HG02642 (cell line): ENCODE data around the gene HSD11B2.

Experiments used
- ATAC-seq: cut with Tn5 transposase; IDR thresholded peaks from one replicate; pipeline ENCODE4 v1.9.1; 2021; ENCODE audit warnings: mild to moderate bottlenecking; ENCODE audit not compliant: unreplicated experiment, poor library complexity

HSD11B2 gene

DNA sequence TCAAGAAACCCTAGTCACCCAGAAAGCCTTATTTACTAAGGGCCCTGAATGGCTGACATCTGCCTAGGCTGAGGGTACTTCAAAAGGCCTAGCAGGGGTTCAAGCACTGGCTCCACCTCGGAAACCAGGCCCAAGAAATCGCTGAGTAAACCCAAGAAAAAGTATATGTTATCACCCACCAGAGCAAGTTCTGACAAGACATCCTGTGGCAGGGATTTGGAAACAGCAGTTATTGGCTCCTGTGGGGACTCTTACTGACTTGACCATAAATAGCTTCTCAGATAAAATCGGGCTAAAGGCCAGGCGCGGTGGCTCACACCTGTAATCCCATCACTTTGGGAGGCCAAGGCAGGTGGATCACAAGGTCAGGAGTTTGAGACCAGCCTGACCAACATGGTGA lies 37.8 kb downstream of the HSD11B2 start:
- no peak for ATAC-seq

DNA sequence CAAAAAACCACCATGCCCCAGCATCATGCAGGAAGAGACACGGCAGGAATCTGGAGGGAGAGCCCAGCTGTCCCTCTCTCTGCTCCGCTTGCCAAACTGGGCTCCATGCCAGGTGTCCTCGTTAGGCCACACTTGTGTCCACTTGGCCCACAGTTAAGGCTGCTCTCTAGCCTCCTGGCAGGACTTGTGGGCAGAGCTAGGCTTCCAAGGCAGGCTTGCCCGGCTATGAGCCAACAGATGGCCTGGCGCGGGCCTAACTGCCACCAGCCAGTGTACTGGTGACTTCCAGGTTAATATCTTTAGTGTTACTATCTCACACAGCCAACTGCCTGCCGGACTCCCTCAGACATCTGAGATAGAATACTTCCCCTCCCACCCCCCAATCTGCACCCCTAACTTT lies 39.4 kb downstream of the HSD11B2 start:
- ATAC-seq, result no peak

DNA sequence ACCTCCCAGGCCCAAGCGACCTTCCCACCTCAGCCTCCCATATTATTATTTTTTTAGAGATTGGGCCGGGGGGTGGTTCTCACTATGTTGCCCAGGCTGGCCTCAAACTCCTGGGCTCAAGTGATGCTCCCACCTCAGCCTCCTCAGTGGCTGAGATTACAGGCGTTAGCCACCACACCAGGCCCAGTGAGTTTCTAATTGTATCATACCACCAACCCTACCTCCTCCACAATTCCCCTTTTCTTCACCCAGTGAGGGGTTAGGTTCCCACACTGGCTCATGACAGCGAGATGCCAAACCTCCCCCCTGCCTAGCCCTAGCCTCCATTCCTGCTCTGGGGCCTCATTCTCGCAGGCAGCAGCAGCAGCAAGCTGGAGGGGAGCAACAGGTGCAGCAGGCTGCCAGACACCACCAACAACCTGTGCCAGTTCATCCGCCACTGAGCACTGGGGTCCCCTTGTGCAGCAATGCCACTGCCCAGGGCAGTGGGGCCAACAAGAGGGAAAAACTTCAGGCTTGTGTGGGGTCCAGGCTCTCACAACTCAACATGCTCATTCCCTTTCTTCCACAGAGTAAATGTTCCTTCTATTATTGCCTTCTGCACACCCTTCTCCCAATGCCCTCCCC lies 41.0 kb downstream of the HSD11B2 start:
- no peak for ATAC-seq

- no peak for ATAC-seq
Measured at GRCh38 chr16:67474551-67475455, 43.9 kb downstream of the HSD11B2 start.

DNA sequence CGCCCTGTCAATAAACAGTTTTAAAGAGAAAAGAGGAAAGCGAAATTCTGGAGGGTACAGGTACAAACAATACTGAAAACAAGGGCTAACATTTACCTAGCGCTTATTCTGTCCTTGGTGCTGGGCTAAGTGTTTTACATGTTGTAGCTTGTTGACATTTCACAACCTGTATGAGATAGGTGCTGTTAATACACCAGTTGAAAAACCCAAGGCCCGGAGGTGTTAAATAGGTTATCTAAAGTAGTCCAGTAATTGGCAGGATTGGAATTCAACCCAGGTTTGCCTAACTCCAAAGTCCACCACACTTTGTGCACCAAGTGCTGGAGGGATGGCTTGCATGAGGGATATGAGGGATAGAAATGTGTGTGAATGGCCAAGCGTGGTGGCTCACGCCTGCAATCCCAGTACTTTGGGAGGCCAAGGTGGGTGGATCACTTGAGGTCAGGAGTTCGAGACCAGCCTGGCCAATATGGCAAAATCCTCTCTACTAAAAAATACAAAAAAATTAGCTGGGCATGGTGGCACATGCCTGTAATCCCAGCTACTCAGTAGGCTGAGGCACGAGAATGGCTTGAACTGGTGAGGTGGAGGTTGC lies 47.1 kb downstream of the HSD11B2 start:
- ATAC-seq, result no peak

GRCh38 chr16:67480833-67481560 lies 50.1 kb downstream of the HSD11B2 start, which contains the start of gene ATP6V0D1:
TSS of gene ATP6V0D1 (minus strand) at chr16:67481157. CDS start at chr16:67481086, 71 bp downstream.
- ATAC-seq, result peak; percentile 95

DNA sequence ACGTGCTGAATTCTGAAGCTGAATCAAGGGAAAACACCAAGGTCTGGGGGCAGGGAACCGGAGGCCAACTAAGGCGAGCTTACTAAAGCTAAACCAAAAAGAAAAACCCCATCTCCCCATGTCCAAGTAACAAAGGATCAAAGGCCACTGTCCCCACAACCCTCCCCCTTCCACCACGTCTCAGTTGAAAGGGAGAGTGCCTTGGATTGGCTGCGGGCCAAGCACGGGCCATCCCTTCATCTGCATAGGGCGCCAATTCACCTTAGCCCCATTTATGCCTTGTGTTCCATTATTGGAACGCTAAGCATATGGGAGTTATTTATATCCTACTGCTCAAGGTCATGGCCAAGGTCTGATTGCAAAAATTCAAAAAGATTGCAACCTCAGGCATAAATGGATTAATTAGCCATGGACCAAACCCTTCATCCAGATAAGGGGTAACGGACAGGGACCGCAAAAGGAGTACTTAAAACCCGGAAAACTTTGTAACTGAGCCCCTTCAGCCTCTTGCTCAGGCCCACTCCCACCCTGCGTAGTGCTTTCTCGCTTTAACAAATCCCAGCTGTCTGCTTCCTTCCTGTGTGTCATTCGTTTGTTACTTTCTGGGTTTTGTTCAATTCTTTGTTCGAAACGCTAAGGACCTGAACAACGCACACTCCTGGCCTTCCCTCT lies 50.8 kb downstream of the HSD11B2 start:
- peak; percentile 3 for ATAC-seq

DNA sequence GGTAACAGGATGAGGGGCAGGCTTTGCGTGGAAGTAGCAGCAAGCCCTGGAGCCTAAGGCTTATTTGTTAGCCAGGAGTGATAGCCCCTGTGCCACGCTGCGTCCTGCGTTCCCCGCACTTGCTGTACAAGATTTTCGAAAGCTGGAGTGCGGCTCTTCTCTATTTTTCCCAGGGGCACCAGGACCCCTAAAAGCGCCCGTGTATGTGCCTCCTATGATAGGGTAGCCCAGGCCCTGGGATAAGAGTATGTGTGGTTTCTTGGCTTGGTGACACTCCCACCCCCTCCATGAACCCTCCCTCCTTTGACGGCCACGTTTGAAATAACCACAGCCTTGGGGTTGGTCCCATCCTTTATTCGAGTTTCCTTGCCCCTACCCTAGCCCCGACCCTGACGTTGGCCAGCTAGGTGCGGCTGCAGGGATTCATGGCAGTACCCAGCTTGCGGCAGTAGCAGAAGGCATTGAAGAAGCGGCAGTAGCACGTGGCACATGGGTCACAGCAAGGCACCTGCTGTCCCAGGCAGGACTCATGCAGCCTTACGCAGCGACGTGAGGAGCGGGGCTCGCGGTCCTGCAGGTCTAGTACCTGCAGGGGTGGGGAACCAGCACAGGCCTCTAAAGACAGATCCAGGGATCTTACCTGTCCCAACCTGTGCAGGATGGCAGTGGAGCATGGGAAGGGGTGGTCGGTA lies 51.5 kb downstream of the HSD11B2 start:
- no peak for ATAC-seq

DNA sequence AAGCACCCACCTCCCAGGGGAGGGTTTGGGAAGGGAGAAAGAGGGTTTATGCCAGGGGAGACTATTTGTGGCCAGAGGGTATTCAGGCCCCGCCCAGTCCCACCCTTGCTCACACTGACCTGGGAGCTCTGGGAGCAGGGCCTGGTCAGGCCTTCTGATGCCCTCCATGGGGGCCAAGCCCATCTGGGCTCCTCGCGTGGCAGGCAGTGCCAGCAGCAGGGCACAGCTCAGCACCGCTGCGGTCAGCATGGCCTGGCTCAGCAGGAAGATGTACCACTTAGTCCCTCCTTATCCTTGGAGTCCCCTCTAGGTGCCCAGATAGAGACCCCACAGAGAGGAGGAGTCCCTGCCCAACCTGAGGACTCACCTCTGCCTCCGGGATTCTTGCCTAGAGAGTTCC lies 52.2 kb downstream of the HSD11B2 start, which contains the start of gene AGRP:
Gene AGRP, minus strand, starts transcription at position 398 of the 400 bp plus-strand sequence. Its CDS starts 149 bp downstream, at position 249.
- no peak for ATAC-seq

GRCh38 chr16:67483731-67484525 lies 53.0 kb downstream of the HSD11B2 start:
- ATAC-seq, result no peak

- ATAC-seq, result no peak
Measured at GRCh38 chr16:67486805-67487204, 55.9 kb downstream of the HSD11B2 start.
